ENCODE data around the gene EXOC6B. TPM values are rescaled to one million over a fixed set of nuclear protein-coding genes. Genes with fewer than 3 reads are reported as not detected.
A peak's percentile ranks its signal among the peaks of the same experiment; 100 is the strongest.

Gene EXOC6B
- total RNA-seq, 1 donor from 2014 or later, result 46.1 TPM

DNA sequence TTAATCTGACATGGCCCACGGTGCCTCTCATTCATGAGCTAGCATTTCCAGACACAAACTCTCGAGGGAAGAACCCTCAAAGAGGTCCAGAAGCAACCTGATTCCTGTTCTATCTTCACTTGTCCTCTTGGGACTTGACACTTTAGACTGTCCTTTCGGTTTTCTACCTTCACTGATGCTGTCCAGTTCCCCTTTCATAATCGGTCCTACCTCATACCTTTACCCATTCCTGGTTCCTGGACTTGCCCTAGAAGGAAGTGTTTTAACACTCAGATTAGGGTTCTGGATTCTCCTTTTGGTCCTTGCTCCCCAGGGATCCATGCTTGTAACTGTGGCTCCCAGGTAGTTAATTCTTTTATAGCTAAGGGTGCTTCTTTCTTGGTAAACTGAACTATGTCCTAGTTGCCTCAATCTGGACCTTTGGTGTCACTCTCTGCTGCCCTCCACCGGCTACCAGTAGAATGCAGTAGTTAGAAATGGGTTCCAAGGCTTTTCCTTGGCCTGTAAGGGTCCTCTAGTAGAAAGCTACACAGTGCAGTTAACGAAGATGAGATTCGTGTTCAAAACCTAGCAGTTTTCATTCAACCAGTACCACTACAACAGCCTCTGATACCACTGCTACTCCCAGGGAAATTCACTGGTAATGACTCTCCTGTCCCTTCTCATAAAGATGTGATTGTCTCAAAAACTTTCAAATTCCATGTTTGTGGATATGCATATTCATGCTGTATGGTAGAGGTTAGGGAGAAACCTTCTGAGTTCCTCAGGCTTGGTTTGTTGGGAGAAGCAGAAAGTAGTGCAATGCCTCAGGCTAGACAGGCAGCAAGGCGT is 500.0 kb downstream of the EXOC6B start:
- H3K4me3 Mint-ChIP-seq, result no peak overlapping the region
- peaks cover 4% of the 10 kb centered on the region for H3K4me1 Mint-ChIP-seq (ENCODE audit: unreplicated experiment)
- peaks cover 13% of the 10 kb centered on the region for H3K36me3 Mint-ChIP-seq
- TF ChIP-seq, protein P1, sequence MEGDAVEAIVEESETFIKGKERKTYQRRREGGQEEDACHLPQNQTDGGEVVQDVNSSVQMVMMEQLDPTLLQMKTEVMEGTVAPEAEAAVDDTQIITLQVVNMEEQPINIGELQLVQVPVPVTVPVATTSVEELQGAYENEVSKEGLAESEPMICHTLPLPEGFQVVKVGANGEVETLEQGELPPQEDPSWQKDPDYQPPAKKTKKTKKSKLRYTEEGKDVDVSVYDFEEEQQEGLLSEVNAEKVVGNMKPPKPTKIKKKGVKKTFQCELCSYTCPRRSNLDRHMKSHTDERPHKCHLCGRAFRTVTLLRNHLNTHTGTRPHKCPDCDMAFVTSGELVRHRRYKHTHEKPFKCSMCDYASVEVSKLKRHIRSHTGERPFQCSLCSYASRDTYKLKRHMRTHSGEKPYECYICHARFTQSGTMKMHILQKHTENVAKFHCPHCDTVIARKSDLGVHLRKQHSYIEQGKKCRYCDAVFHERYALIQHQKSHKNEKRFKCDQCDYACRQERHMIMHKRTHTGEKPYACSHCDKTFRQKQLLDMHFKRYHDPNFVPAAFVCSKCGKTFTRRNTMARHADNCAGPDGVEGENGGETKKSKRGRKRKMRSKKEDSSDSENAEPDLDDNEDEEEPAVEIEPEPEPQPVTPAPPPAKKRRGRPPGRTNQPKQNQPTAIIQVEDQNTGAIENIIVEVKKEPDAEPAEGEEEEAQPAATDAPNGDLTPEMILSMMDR (conservative IDR thresholded peaks at IDR 0.05), result peak; percentile 67
- no peaks in the 10 kb centered on the region for H3K27me3 Mint-ChIP-seq
- no peak overlapping the region for H3K27ac Mint-ChIP-seq
- H3K9me3 Mint-ChIP-seq, result peaks cover 4% of the 10 kb centered on the region
- DNase-seq (ENCODE audit: extremely low spot score, unreplicated experiment), result no peak

DNA sequence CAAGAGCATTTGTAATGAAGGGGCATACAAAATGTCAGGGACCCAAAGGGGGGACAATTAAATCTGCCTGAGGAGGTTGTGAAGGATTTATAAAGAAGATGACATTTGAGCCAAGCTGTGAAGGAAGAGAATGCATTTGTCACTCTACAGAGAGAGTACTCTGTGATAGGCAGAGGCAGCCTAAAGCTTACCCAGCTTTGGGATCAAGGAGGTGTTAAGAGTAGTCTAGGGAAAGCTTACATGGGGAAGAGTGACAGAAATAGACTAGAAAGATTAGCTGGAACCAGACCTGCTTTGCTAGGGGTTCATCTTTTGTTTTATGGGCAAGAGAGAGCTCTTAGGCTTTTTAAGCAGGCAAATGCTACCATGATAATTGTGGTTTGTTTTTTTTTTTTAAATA is 509.1 kb downstream of the EXOC6B start:
- Mint-ChIP-seq H3K4me3 (no peak overlapping the region), H3K27ac (no peak overlapping the region), H3K9me3 (peaks cover under 1% of the 10 kb centered on the region), H3K27me3 (no peaks in the 10 kb centered on the region), H3K4me1 (ENCODE audit: unreplicated experiment) (peaks cover 17% of the 10 kb centered on the region), H3K36me3 (peaks cover 4% of the 10 kb centered on the region)
- DNase-seq (ENCODE audit: extremely low spot score, unreplicated experiment), result no peak
- TF ChIP-seq, protein P1 (conservative IDR thresholded peaks at IDR 0.05), result no peak

DNA sequence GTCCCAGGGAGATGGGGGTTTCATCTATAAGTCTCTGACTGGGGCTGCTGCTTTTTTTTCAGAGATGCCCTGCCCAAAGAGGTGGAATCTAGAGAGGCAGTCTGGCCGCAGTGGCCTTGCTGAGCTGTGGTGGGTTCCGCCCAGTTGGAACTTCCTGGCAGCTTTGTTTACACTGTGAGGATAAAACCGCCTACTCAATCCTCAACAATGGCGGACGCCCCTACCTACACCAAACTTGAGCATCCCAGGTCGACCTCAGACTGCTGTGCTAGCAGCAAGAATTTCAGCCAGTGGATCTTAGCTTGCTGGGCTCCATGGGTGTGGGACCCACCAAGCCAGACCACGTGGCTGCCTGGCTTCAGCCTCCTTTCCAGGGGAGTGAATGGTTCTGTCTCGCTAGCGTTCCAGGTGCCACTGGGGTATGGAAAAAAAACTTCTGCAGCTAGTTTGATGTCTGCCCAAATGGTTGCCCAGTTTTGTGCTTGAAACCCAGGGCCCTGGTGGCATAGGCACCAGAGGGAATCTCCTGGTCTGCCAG is 525.6 kb downstream of the EXOC6B start:
- H3K36me3 Mint-ChIP-seq, result no peaks in the 10 kb centered on the region
- no peak overlapping the region for H3K27ac Mint-ChIP-seq
- H3K9me3 Mint-ChIP-seq, result peaks cover 8% of the 10 kb centered on the region
- no peaks in the 10 kb centered on the region for H3K4me1 Mint-ChIP-seq (ENCODE audit: unreplicated experiment)
- H3K27me3 Mint-ChIP-seq, result no peaks in the 10 kb centered on the region
- H3K4me3 Mint-ChIP-seq, result no peak overlapping the region
- DNase-seq (ENCODE audit: extremely low spot score, unreplicated experiment), result no peak
- TF ChIP-seq, protein P1 (conservative IDR thresholded peaks at IDR 0.05), result no peak

DNA sequence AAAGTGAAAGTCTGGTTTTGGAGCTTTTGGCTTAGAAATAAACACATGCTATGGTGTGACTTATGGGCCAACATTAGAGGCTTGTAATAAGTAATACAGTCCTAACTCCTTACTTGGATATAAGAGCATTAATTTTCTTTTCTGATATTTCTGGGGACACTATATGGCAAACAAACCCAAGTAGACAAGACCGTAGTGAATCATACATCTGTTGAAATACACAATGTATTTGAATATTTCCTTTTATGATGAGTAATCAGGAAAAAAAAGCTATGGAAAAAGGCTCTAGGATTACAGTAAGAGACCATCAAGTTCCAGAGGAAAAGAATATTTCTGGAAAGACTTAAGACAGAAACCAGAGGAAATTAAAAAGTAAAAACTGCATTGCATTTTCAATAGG is 532.2 kb downstream of the EXOC6B start:
- Mint-ChIP-seq H3K4me1 (ENCODE audit: unreplicated experiment) (no peaks in the 10 kb centered on the region), H3K27me3 (no peaks in the 10 kb centered on the region), H3K4me3 (no peak overlapping the region), H3K9me3 (peaks cover 4% of the 10 kb centered on the region), H3K36me3 (no peaks in the 10 kb centered on the region), H3K27ac (no peak overlapping the region)
- DNase-seq (ENCODE audit: extremely low spot score, unreplicated experiment), result no peak
- TF ChIP-seq, protein P1 (conservative IDR thresholded peaks at IDR 0.05), result no peak

DNA sequence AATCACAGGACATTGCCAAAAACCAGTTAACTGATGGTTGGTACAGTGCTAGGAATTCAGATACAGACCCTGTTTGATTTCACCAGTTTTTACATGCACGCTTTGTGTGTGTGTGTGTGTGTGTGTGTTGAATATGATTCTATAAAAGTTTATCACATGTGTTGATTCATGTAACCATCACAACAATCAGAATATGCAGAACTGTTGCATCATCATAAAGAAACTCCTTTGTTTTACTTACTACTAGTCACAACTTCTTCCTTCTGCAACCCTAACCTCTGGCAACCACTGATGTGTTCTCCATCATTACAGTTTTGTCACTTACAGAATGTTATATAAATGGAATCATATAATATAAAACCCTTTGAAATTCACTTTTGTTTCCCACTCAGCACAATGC is 533.4 kb downstream of the EXOC6B start:
- no peak for DNase-seq (ENCODE audit: extremely low spot score, unreplicated experiment)
- no peaks in the 10 kb centered on the region for H3K36me3 Mint-ChIP-seq
- no peaks in the 10 kb centered on the region for H3K4me1 Mint-ChIP-seq (ENCODE audit: unreplicated experiment)
- H3K9me3 Mint-ChIP-seq, result peaks cover under 1% of the 10 kb centered on the region
- TF ChIP-seq, protein P1 (conservative IDR thresholded peaks at IDR 0.05), result no peak
- no peak overlapping the region for H3K4me3 Mint-ChIP-seq
- no peak overlapping the region for H3K27ac Mint-ChIP-seq
- no peaks in the 10 kb centered on the region for H3K27me3 Mint-ChIP-seq
